K562 (cell line): ENCODE data around the gene AAMDC. TPM values are rescaled to one million over a fixed set of nuclear protein-coding genes. Genes with fewer than 3 reads are reported as not detected.

Experiments
- ATAC-seq: fragments of 200-7000 bp; cut with Tn5 transposase; 3 replicates; pipeline ENCODE4 v1.9.1; 2020; ENCODE audit warnings: moderate library complexity
- BruUV-seq: library from RNA; stranded (reverse); fragments of 400-500 nt; replicated peaks from 2 replicates; lab custom pipeline; 2021; lab: Mats Ljungman, UMichigan
- CTCF ChIA-PET: fragments of 300-600 bp; formaldehyde crosslinking; extraction: SDS; loops from one replicate; lab custom pipeline; 2021; ENCODE audit warnings: low intra/inter-chr PET ratio; lab: Yijun Ruan, JAX
- POLR2A ChIA-PET: fragments of 300-600, 350-650 bp; sonication (Branson Sonifier 250); formaldehyde crosslinking; extraction: SDS; loops from one replicate; lab custom pipeline; 2021; ENCODE audit warnings: antibody characterized with exemption, inconsistent platforms; lab: Yijun Ruan, JAX
- DNase-seq, 4 experiments: peaks; one replicate each; pipeline versions ENCODE4 v3.0.0 to v3.0.0-alpha.2; 2011 to 2018; ENCODE audit warnings: low spot score in 3 of 4, mixed read lengths in 3 of 4; ENCODE audit errors: extremely low read depth in 1 of 4
- FAIRE-seq: peaks from 2 replicates; lab custom pipeline; 2011; peaks lifted over from hg19 to GRCh38; lab: Jason Lieb, UNC
- H2AFZ ChIP-seq: 2 replicates; pipeline ENCODE4 v1.6.0; 2011; ENCODE audit warnings: low read depth, low read length, control low read depth, inconsistent platforms
- H3K27ac ChIP-seq: fragments of 200-600 bp; 3 replicates; pipeline ENCODE4 v1.8.0; 2011; ENCODE audit warnings: low read depth, mild to moderate bottlenecking, control low read depth, inconsistent platforms, low read length, moderate library complexity, mixed read lengths; ENCODE audit errors: extremely low read depth
- H3K27me3 ChIP-seq, 2 experiments: fragments of 300-600 bp in 1 of 2; 2 replicates in 1 of 2; 3 replicates in 1 of 2; pipeline versions ENCODE4 v1.6.0 to v1.8.0; 2011; ENCODE audit warnings: inconsistent platforms in 2 of 2, low read length in 2 of 2, mild to moderate bottlenecking in 1 of 2, mixed read lengths in 1 of 2, moderate library complexity in 1 of 2; ENCODE audit not compliant: control insufficient read depth in 2 of 2, insufficient read depth in 2 of 2
- H3K36me3 ChIP-seq: fragments of 300-600 bp; 3 replicates; pipeline ENCODE4 v1.8.0; 2011; ENCODE audit warnings: mild to moderate bottlenecking, low read length, inconsistent platforms; ENCODE audit not compliant: control insufficient read depth, insufficient read depth
- H3K4me1 ChIP-seq, 2 experiments: fragments of 200-600 bp in 1 of 2; replicated peaks in 1 of 2; 2 replicates in 1 of 2; 3 replicates in 1 of 2; pipeline versions ENCODE4 v1.5.1 to v1.8.0; 2011; ENCODE audit warnings: inconsistent platforms in 2 of 2, low read length in 2 of 2, mild to moderate bottlenecking in 1 of 2, mixed read lengths in 1 of 2, moderate library complexity in 1 of 2; ENCODE audit not compliant: control insufficient read depth in 2 of 2, insufficient read depth in 2 of 2
- H3K4me2 ChIP-seq: 2 replicates; pipeline ENCODE4 v1.6.1; 2011; ENCODE audit warnings: low read length, control low read depth, inconsistent platforms, mixed read lengths; ENCODE audit not compliant: insufficient read depth
- H3K4me3 ChIP-seq: fragments of 200-600 bp; sonication (generic), shearing (Covaris generic); 2 replicates; pipeline ENCODE4 v1.5.1; 2016; ENCODE audit warnings: control low read depth, inconsistent platforms
- H3K79me2 ChIP-seq: fragments of 200-600 bp; 3 replicates; pipeline ENCODE4 v1.8.0; 2011; ENCODE audit warnings: low read length, inconsistent platforms; ENCODE audit not compliant: control insufficient read depth, insufficient read depth
- H3K9ac ChIP-seq, 2 experiments: 2 replicates each; pipeline versions ENCODE4 v1.6.0 to v1.6.1; 2011; ENCODE audit warnings: low read depth in 2 of 2, low read length in 2 of 2, control low read depth in 1 of 2, inconsistent platforms in 1 of 2, mild to moderate bottlenecking in 1 of 2, mixed read lengths in 1 of 2; ENCODE audit not compliant: insufficient read depth in 1 of 2
- H3K9me1 ChIP-seq: one replicate; pipeline ENCODE4 v1.6.0; 2011; ENCODE audit warnings: inconsistent platforms, mild to moderate bottlenecking, low read length, moderate library complexity; ENCODE audit not compliant: control insufficient read depth, insufficient read depth
- H3K9me3 ChIP-seq: replicated peaks from 2 replicates; pipeline ENCODE4 v1.5.1; 2011; ENCODE audit warnings: low read depth, low read length, inconsistent platforms; ENCODE audit not compliant: control insufficient read depth, insufficient read depth
- H4K20me1 ChIP-seq: replicated peaks from 2 replicates; pipeline ENCODE4 v1.6.1; 2011; ENCODE audit warnings: low read length, inconsistent platforms, mixed read lengths; ENCODE audit not compliant: control insufficient read depth, insufficient read depth
- CCAR2 ChIP-seq: fragments of 200-400 bp; formaldehyde crosslinking; IDR thresholded peaks from 2 replicates; pipeline ENCODE4 v1.6.1; 2017; ENCODE audit warnings: mild to moderate bottlenecking, low read depth, low read length
- DLX4 ChIP-seq: fragments of 250-450 bp; sonication (Bioruptor Pico); IDR thresholded peaks from 2 replicates; pipeline ENCODE4 v1.6.1; 2021; ENCODE audit warnings: mild to moderate bottlenecking
- KAT8 ChIP-seq: fragments of 450-650 bp; IDR thresholded peaks from 2 replicates; pipeline ENCODE4 v1.6.1; 2016; ENCODE audit warnings: low read depth, mild to moderate bottlenecking
- MCM3 ChIP-seq: fragments of 450-650 bp; IDR thresholded peaks from 2 replicates; pipeline ENCODE4 v1.6.1; 2016
- NCOA4 ChIP-seq: fragments of 450-650 bp; IDR thresholded peaks from 2 replicates; pipeline ENCODE4 v1.6.1; 2018; ENCODE audit warnings: mild to moderate bottlenecking; ENCODE audit not compliant: partially characterized antibody
- PTBP1 ChIP-seq: fragments of 200-400 bp; formaldehyde crosslinking; IDR thresholded peaks from 2 replicates; pipeline ENCODE4 v1.6.1; 2017; ENCODE audit warnings: low read depth, low read length
- RNF219 ChIP-seq: fragments of 250-450 bp; sonication (Bioruptor Pico); IDR thresholded peaks from 2 replicates; pipeline ENCODE4 v1.5.0; 2022; ENCODE audit warnings: mild to moderate bottlenecking
- TAF7 ChIP-seq: fragments of 450-650 bp; IDR thresholded peaks from 2 replicates; pipeline ENCODE4 v1.6.1; 2016; ENCODE audit warnings: missing genetic modification characterization, missing compliant biosample characterization
- ZBTB1 ChIP-seq: sonication (generic); formaldehyde crosslinking; IDR thresholded peaks from 2 replicates; pipeline ENCODE4 v1.8.1; 2023; ENCODE audit warnings: missing genetic modification reagents, low read depth, mild to moderate bottlenecking, borderline replicate concordance
- ZNF384 ChIP-seq: IDR thresholded peaks from 2 replicates; pipeline ENCODE4 v1.6.1; 2012; ENCODE audit warnings: low read depth, low read length, improper control_type of control experiment
- ZNF609 ChIP-seq: sonication (generic); formaldehyde crosslinking; IDR thresholded peaks from 2 replicates; pipeline ENCODE4 v1.8.1; 2023; ENCODE audit warnings: missing genetic modification reagents, mild to moderate bottlenecking, borderline replicate concordance
- WGBS: fragments of 100-300 bp; shearing (Covaris generic); methylation state at CpG from one replicate; pipeline ENCODE4 v1.1.6; 2016; ENCODE audit warnings: low coverage, mixed read lengths; ENCODE audit not compliant: insufficient coverage; ENCODE audit errors: missing lambda C conversion rate; 5-methylcytosine and 5-hydroxymethylcytosine counted together
- in situ Hi-C: fragments of 300-500 bp; cut with MboI; formaldehyde crosslinking; loops from 4 replicates; pipeline ENCODE4 v1.15.0; 2018; ENCODE audit warnings: inconsistent platforms, mixed read lengths
- intact Hi-C: fragments of 100-400 bp; cut with micrococcal nuclease; formaldehyde crosslinking; loops from 2 replicates; pipeline ENCODE4 v1.14.2; 2022
- polyA plus RNA-seq, 8 experiments: library from polyadenylated mRNA; depleted of rRNA in 4 of 8; stranded (reverse) in 5 of 8; unstranded in 3 of 8; fragments of >200 nt; fragmentation: Nextera tagmentation in 2 of 8; fragmentation: Illumina TruSeq in 1 of 8; extraction: Ambion mirVana in 2 of 8; extraction: Trizol in 1 of 8; gene quantifications; 2 replicates each; pipeline versions ENCODE4 v1.2.1 to v1.2.3, GENCODE V29; 2011 to 2014; ENCODE audit warnings: inconsistent platforms in 1 of 8, missing spikeins in 1 of 8
- total RNA-seq, 7 experiments: library from RNA; depleted of rRNA in 6 of 7; stranded (reverse); fragments of >200 nt in 6 of 7; fragmentation: Illumina TruSeq in 2 of 7; extraction: Trizol in 2 of 7; gene quantifications; 2 replicates each; pipeline versions ENCODE4 v1.2.1 to v1.2.3, GENCODE V29; 2011 to 2021; ENCODE audit warnings: low replicate concordance in 1 of 7

Gene AAMDC
- total and polyA plus RNA-seq, 9 of the 15 experiments (the other 6 are each of a cell fraction or from before 2014, with no cell fraction given): 10.4 to 40.6 (median 15.6) TPM

GRCh38 chr11:77909277-77909676 is 88.3 kb downstream of the AAMDC start:
- FAIRE-seq: no peak
- Histone ChIP-seq H3K27ac (no peak overlapping the region), H3K4me3 (no peak overlapping the region), H3K9ac (no peak overlapping the region), H3K9me3 (no peaks in the 10 kb centered on the region), H3K4me1 (no peaks in the 10 kb centered on the region), H3K79me2 (no peaks in the 10 kb centered on the region), H3K27me3 (no peaks in the 10 kb centered on the region), H3K4me2 (no peak overlapping the region), H3K36me3 (peaks cover 13% of the 10 kb centered on the region; the same call in 1 of the 3 replicates), H2AFZ (no peak overlapping the region), H3K9me1 (no peaks in the 10 kb centered on the region), H4K20me1 (no peaks in the 10 kb centered on the region)
- intact Hi-C loops: no loop called here
- ATAC-seq: no peak
- ChIA-PET POLR2A (interaction anchor here (0.6 kb wide), 1 partner anchor 41 kb away, joined by 3 read pairs; no protein-coding TSS in a partner anchor), CTCF (no interaction called here)
- no peak for DNase-seq
- 65% methylated on average over 2 of the region's 2 CpGs for WGBS
- no peak for TF ChIP-seq NCOA4
- TF ChIP-seq KAT8: no peak
- TF ChIP-seq RNF219 (CRISPR knock-in tag): no peak
- TF ChIP-seq DLX4 (CRISPR knock-in tag): no peak
- no peak for TF ChIP-seq ZNF609 (CRISPR knock-in tag)
- no peak for TF ChIP-seq ZBTB1 (CRISPR knock-in tag)
- TF ChIP-seq MCM3: no peak
- TF ChIP-seq PTBP1: no peak
- no peak for TF ChIP-seq TAF7
- TF ChIP-seq CCAR2: no peak
- TF ChIP-seq ZNF384: no peak
- in situ Hi-C loops: no loop called here
- no TSS peak for BruUV-seq
